HEK293 (cell line): ENCODE data around the gene MAGEA10.

ENCODE experiments used
- CTCF ChIP-seq: fragments of 450-650 bp; formaldehyde crosslinking; IDR thresholded peaks from 2 replicates; pipeline ENCODE4 v1.5.1; 2016; ENCODE audit warnings: missing biosample characterization, missing genetic modification characterization
- REST ChIP-seq: fragments of 450-650 bp; formaldehyde crosslinking; IDR thresholded peaks from 2 replicates; pipeline ENCODE4 v1.5.1; 2016; ENCODE audit warnings: missing biosample characterization, missing genetic modification characterization
- ZBTB6 ChIP-seq: fragments of 450-650 bp; formaldehyde crosslinking; IDR thresholded peaks from 2 replicates; pipeline ENCODE4 v1.5.1; 2017; ENCODE audit warnings: missing biosample characterization, missing genetic modification characterization
- ZBTB8A ChIP-seq: fragments of 450-650 bp; formaldehyde crosslinking; IDR thresholded peaks from 2 replicates; pipeline ENCODE4 v1.5.1; 2016; ENCODE audit warnings: missing biosample characterization, missing genetic modification characterization
- ZEB2 ChIP-seq: fragments of 450-650 bp; formaldehyde crosslinking; IDR thresholded peaks from 2 replicates; pipeline ENCODE4 v1.5.1; 2016; ENCODE audit warnings: missing biosample characterization, missing genetic modification characterization
- ZNF184 ChIP-seq: fragments of 450-650 bp; IDR thresholded peaks from 2 replicates; pipeline ENCODE4 v1.5.1; 2018; ENCODE audit warnings: missing biosample characterization, mild to moderate bottlenecking, missing genetic modification characterization
- ZNF266 ChIP-seq: fragments of 450-650 bp; formaldehyde crosslinking; IDR thresholded peaks from 2 replicates; pipeline ENCODE4 v1.5.1; 2016; ENCODE audit warnings: missing biosample characterization, missing genetic modification characterization, low read depth
- TF ChIP-seq, protein P1 (sequence below): fragments of 450-650 bp; formaldehyde crosslinking; IDR thresholded peaks from 2 replicates; pipeline ENCODE4 v1.5.1; 2016; ENCODE audit warnings: missing biosample characterization, missing genetic modification characterization, low read depth
- TF ChIP-seq, protein P2 (sequence below): fragments of 450-650 bp; formaldehyde crosslinking; IDR thresholded peaks from 2 replicates; pipeline ENCODE4 v1.5.1; 2016; ENCODE audit warnings: missing biosample characterization, missing genetic modification characterization
- TF ChIP-seq, protein P3 (sequence below): fragments of 450-650 bp; formaldehyde crosslinking; IDR thresholded peaks from 2 replicates; pipeline ENCODE4 v1.5.1; 2016; ENCODE audit warnings: missing biosample characterization, missing genetic modification characterization

DNA sequence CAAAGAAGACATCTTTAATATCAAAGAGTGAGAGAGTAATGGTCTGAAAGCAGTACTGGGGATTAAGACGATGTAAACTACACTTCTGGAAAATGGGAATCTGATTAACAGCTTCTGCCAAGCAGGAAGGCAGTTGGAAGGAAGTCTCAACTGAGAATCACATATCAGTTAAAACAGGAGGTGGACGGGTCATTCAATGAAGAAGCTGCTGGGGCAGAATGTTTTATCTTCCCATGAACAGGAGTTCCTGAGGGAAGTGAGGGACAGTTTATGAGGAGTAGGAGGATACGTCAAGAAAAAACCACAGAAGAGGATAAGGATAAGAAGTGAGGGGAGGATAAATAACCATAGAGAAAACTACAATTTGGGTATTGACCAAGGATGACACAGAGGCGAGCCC lies 38.7 kb upstream of the MAGEA10 start:
- TF ChIP-seq CTCF (tag by site-specific recombination): no peak
- TF ChIP-seq ZEB2 (tag by site-specific recombination): no peak
- TF ChIP-seq, protein P1, sequence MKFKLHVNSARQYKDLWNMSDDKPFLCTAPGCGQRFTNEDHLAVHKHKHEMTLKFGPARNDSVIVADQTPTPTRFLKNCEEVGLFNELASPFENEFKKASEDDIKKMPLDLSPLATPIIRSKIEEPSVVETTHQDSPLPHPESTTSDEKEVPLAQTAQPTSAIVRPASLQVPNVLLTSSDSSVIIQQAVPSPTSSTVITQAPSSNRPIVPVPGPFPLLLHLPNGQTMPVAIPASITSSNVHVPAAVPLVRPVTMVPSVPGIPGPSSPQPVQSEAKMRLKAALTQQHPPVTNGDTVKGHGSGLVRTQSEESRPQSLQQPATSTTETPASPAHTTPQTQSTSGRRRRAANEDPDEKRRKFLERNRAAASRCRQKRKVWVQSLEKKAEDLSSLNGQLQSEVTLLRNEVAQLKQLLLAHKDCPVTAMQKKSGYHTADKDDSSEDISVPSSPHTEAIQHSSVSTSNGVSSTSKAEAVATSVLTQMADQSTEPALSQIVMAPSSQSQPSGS (tag by site-specific recombination): no peak
- no peak for TF ChIP-seq ZNF266
- TF ChIP-seq REST (tag by site-specific recombination): no peak
- no peak for TF ChIP-seq ZBTB8A (tag by site-specific recombination)
- TF ChIP-seq ZBTB6: no peak
- TF ChIP-seq ZNF184 (tag by site-specific recombination): no peak
- TF ChIP-seq, protein P2, sequence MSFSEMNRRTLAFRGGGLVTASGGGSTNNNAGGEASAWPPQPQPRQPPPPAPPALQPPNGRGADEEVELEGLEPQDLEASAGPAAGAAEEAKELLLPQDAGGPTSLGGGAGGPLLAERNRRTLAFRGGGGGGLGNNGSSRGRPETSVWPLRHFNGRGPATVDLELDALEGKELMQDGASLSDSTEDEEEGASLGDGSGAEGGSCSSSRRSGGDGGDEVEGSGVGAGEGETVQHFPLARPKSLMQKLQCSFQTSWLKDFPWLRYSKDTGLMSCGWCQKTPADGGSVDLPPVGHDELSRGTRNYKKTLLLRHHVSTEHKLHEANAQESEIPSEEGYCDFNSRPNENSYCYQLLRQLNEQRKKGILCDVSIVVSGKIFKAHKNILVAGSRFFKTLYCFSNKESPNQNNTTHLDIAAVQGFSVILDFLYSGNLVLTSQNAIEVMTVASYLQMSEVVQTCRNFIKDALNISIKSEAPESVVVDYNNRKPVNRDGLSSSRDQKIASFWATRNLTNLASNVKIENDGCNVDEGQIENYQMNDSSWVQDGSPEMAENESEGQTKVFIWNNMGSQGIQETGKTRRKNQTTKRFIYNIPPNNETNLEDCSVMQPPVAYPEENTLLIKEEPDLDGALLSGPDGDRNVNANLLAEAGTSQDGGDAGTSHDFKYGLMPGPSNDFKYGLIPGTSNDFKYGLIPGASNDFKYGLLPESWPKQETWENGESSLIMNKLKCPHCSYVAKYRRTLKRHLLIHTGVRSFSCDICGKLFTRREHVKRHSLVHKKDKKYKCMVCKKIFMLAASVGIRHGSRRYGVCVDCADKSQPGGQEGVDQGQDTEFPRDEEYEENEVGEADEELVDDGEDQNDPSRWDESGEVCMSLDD (tag by site-specific recombination): no peak
- TF ChIP-seq, protein P3, sequence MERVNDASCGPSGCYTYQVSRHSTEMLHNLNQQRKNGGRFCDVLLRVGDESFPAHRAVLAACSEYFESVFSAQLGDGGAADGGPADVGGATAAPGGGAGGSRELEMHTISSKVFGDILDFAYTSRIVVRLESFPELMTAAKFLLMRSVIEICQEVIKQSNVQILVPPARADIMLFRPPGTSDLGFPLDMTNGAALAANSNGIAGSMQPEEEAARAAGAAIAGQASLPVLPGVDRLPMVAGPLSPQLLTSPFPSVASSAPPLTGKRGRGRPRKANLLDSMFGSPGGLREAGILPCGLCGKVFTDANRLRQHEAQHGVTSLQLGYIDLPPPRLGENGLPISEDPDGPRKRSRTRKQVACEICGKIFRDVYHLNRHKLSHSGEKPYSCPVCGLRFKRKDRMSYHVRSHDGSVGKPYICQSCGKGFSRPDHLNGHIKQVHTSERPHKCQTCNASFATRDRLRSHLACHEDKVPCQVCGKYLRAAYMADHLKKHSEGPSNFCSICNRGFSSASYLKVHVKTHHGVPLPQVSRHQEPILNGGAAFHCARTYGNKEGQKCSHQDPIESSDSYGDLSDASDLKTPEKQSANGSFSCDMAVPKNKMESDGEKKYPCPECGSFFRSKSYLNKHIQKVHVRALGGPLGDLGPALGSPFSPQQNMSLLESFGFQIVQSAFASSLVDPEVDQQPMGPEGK (tag by site-specific recombination): no peak
